Measurements from ENCODE around the gene KLK13. TPM values are rescaled to one million over a fixed set of nuclear protein-coding genes. Genes with fewer than 3 reads are reported as not detected.

The KLK13 gene
- total and polyA plus RNA-seq, 7 donors: 0.58 to 0.60 TPM; not detected in 5

DNA sequence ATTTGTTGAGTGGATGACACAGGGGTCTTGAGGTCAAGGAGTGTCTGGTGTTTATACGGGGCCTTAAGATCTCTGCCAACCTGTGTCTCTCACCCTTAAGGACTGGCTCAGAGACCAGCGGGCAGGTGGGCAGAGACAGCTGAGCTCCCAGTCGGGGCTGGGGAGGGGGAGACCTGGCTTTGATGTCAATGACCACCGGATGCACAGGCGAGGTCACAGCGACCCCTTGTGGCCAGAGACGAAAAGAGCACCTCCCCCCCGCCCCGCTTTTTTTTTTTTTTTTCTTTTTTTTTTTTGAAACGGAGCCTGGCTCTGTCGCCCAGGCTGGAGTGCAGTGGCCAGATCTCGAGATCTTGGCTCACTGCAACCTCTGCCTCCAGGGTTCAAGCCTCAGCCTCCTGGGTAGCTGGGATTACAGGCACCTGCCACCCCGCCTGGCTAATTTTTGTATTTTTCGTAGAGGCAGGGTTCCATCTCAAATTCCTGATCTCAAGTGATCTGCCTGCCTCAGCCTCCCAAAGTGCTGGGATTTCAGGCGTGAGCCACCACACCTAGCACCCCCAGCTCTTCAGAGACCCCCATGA, 29.9 kb upstream of the KLK13 start:
- no peaks in the 10 kb centered on the region for H3K36me3 ChIP-seq
- H3K4me1 ChIP-seq: peaks cover 0 to 18% (median 13%) of the 10 kb centered on the region in 4 donors
- no peaks in the 10 kb centered on the region for H3K9me3 ChIP-seq
- TF ChIP-seq, protein P1, sequence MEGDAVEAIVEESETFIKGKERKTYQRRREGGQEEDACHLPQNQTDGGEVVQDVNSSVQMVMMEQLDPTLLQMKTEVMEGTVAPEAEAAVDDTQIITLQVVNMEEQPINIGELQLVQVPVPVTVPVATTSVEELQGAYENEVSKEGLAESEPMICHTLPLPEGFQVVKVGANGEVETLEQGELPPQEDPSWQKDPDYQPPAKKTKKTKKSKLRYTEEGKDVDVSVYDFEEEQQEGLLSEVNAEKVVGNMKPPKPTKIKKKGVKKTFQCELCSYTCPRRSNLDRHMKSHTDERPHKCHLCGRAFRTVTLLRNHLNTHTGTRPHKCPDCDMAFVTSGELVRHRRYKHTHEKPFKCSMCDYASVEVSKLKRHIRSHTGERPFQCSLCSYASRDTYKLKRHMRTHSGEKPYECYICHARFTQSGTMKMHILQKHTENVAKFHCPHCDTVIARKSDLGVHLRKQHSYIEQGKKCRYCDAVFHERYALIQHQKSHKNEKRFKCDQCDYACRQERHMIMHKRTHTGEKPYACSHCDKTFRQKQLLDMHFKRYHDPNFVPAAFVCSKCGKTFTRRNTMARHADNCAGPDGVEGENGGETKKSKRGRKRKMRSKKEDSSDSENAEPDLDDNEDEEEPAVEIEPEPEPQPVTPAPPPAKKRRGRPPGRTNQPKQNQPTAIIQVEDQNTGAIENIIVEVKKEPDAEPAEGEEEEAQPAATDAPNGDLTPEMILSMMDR (IDR thresholded peaks at IDR 0.05): peak in 2 of 4 experiments; percentile 24 to 68
- no peak for TF ChIP-seq POLR2A (IDR thresholded peaks at IDR 0.05)
- H3K27me3 ChIP-seq: no peaks in the 10 kb centered on the region
- intact Hi-C loops (cut with DNase I): no loop called here
- H3K27ac ChIP-seq: no peak overlapping the region
- WGBS, 2 donors: 27 to 36% methylated on average over 15 of the region's 15 CpGs
- no peak for DNase-seq
- H3K4me3 ChIP-seq: no peak overlapping the region

DNA sequence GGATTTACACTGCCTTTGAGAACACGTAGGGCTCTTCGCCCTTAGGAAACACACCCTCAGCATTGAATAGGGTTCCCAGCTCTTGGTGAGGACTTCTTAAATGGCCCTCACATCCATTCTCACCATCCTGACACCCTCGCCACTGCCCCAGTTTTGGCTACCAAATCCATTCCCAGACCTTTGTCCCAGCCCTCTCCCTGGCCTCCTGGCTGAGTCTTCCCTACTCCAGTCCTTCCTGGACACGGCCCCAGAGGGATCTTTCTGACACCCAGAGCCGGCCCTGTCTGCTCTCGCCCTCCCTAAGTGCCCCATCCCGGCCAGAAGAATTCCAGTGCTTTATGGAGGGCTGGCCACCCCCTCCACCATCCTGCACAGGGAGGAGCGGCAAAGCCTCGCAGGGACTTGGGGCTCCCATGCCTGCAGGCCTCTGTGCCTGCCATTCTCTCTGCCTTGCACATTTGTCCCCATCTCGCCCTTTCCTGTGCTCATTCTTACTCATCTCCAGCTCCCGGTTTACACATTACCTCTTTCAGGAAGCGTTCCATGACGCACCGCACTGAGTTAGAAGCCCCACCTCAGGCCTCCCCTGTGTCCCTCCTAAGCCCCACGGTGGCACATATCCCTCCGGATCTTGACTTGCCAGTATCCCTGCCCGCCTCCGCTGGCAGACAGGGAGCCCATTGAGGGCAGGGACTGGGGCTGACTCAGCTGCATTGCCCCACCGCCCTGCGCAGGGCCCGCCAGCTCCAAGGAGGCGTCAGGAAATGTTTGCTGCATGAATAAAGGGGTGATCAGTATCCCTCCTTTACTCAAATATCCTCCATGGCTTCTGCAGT, 28.8 kb upstream of the KLK13 start:
- no peak for DNase-seq
- Histone ChIP-seq H3K9me3 (no peaks in the 10 kb centered on the region), H3K4me3 (no peak overlapping the region), H3K27me3 (no peaks in the 10 kb centered on the region), H3K36me3 (no peaks in the 10 kb centered on the region), H3K27ac (no peak overlapping the region), H3K4me1 (peaks cover 0 to 10% (median 5%) of the 10 kb centered on the region in 4 donors)
- TF ChIP-seq POLR2AphosphoS5 (IDR thresholded peaks at IDR 0.05) (no peak), POLR2A (IDR thresholded peaks at IDR 0.05) (no peak), EP300 (IDR thresholded peaks at IDR 0.05) (no peak)
- TF ChIP-seq, protein P1 (IDR thresholded peaks at IDR 0.05): no peak
- WGBS, 2 donors: 78 to 80% methylated on average over 22 of the region's 22 CpGs
- intact Hi-C loops (cut with DNase I): no loop called here

DNA sequence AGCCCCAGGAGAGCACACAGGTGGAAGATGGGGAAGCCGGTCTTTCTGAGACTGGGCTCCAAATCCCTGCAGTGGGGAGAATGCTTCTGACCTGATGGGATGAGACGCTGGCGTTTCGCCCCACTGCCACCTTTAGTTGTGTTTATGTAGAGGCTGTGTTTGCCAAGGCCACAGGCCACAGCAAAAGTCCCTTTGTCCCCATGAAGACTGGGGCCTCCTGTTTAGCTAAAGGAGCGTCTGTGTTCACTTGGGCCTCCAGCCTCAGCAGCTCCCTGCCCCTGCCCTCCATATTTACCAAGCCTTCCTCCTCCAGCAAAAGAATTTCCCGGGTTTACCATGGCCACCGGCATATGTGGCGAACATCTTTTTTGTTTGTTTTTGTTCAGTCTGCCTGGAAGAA, 28.2 kb upstream of the KLK13 start:
- intact Hi-C loops (cut with DNase I): no loop called here
- TF ChIP-seq POLR2AphosphoS5 (IDR thresholded peaks at IDR 0.05) (no peak), EP300 (IDR thresholded peaks at IDR 0.05) (no peak)
- TF ChIP-seq, protein P1 (IDR thresholded peaks at IDR 0.05): no peak
- DNase-seq: peak; percentile 48
- Histone ChIP-seq H3K9me3 (no peaks in the 10 kb centered on the region), H3K4me1 (peaks cover 0 to 6% (median 2%) of the 10 kb centered on the region in 4 donors), H3K27me3 (no peaks in the 10 kb centered on the region), H3K4me3 (no peak overlapping the region), H3K36me3 (no peaks in the 10 kb centered on the region), H3K27ac (no peak overlapping the region)
- WGBS, 2 donors: 52 to 72% methylated on average over 8 of the region's 8 CpGs

DNA sequence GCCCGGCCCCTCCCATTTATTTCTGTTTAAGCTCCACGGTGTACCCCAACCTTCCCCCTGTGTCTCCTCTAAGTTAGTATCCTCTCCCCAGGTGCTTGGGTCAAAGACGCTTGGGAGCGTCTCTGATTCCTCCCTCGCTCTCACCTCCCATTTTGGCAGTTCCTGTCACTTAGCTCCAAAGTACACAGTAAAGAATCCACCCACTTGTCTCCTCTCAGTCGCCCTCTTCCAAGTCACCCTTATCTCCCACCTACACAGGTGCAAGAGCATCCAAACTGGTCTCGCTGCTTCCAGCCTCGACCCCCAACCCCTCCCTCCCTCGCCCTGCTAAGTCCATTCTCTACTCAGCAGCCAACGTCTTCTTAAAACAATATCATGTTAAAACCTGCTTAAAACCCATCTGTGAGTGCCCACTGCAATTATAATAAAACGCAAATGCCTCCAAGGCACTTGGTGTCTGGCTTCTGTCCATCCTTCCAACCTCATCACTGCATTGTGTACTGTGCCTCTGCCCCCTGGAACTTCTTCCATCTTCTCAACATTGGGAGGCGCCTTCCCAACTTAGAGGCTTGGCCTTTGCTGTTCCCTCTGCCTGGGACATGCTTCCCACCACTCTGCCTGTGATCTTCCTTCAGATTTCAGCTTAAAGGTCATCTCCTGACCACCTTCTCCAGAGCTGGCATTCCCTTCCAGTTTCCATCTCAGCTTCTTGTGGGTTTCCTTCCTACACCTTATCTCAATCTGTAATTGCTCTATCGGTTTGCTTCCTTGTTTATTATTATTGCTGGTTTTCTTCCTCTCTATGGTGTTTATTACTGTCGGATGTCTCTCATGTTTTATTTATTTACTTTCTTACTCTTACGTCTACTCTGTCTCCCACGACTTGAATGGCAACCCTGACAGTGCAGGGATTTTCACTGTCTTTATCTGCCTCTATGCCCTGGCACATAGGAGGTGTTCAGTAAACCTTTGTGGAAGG, 27.3 kb upstream of the KLK13 start:
- intact Hi-C loops (cut with DNase I): no loop called here

More for the DNA sequence above, 27.3 kb upstream of the KLK13 start:
- no peaks in the 10 kb centered on the region for H3K9me3 ChIP-seq
- H3K4me1 ChIP-seq: peaks cover 0 to 5% (median 0%) of the 10 kb centered on the region in 4 donors
- no peak overlapping the region for H3K27ac ChIP-seq
- TF ChIP-seq, protein P1 (IDR thresholded peaks at IDR 0.05): no peak
- no peak for TF ChIP-seq EP300 (IDR thresholded peaks at IDR 0.05)
- no peak for TF ChIP-seq POLR2A (IDR thresholded peaks at IDR 0.05)
- TF ChIP-seq POLR2AphosphoS5 (IDR thresholded peaks at IDR 0.05): no peak
- no peak for DNase-seq
- H3K36me3 ChIP-seq: no peaks in the 10 kb centered on the region
- H3K27me3 ChIP-seq: no peaks in the 10 kb centered on the region
- 22 to 60% methylated on average over 16 of the region's 16 CpGs for WGBS, 2 donors
- no peak overlapping the region for H3K4me3 ChIP-seq

Measured in sigmoid colon (tissue), 7 donors.